ENCODE results near the gene PRKAG2. TPM values are rescaled to one million over a fixed set of nuclear protein-coding genes. Genes with fewer than 3 reads are reported as not detected.
"Not testable (repeated sequence)": the region's sequence is repeated elsewhere in the genome, so short reads cannot be mapped to it uniquely, and the experiment has no call there.

PRKAG2 gene
- total RNA-seq, 1 donor from 2014 or later, result 15.7 TPM

GRCh38 chr7:151752816-151753595, 123.9 kb downstream of the PRKAG2 start:
- Mint-ChIP-seq H3K36me3 (no peaks in the 10 kb centered on the region), H3K4me3 (no peak overlapping the region), H3K27ac (peak overlapping the region; percentile 62), H3K9me3 (no peaks in the 10 kb centered on the region), H3K27me3 (ENCODE audit: low read depth) (no peaks in the 10 kb centered on the region), H3K4me1 (peaks cover 42% of the 10 kb centered on the region)
- TF ChIP-seq CTCF (IDR thresholded peaks at IDR 0.05; ENCODE audit: unreplicated experiment), result no peak
- no peak for DNase-seq (ENCODE audit: low spot score in 2 of 2, unreplicated experiment in 2 of 2)

- Mint-ChIP-seq H3K27me3 (ENCODE audit: low read depth) (no peaks in the 10 kb centered on the region), H3K9me3 (no peaks in the 10 kb centered on the region), H3K4me3 (no peak overlapping the region), H3K4me1 (peaks cover 33% of the 10 kb centered on the region), H3K27ac (peak overlapping the region; percentile 36), H3K36me3 (no peaks in the 10 kb centered on the region)
- no peak for TF ChIP-seq CTCF (IDR thresholded peaks at IDR 0.05; ENCODE audit: unreplicated experiment)
- DNase-seq (ENCODE audit: low spot score in 2 of 2, unreplicated experiment in 2 of 2), result no peak
These were observed 124.9 kb downstream of the PRKAG2 start for GRCh38 chr7:151752037-151752436.

GRCh38 chr7:151748733-151749132, 128.2 kb downstream of the PRKAG2 start:
- Mint-ChIP-seq H3K4me1 (peaks cover 13% of the 10 kb centered on the region), H3K36me3 (no peaks in the 10 kb centered on the region)
- no peak for TF ChIP-seq CTCF (IDR thresholded peaks at IDR 0.05; ENCODE audit: unreplicated experiment)

GRCh38 chr7:151748021-151748420, 128.9 kb downstream of the PRKAG2 start:
- not testable (repeated sequence) for H3K9me3 Mint-ChIP-seq; H3K36me3 Mint-ChIP-seq; H3K4me3 Mint-ChIP-seq; H3K27ac Mint-ChIP-seq; H3K27me3 Mint-ChIP-seq (ENCODE audit: low read depth); DNase-seq (ENCODE audit: low spot score in 2 of 2, unreplicated experiment in 2 of 2)
- peaks cover 17% of the 10 kb centered on the region for H3K4me1 Mint-ChIP-seq

More at GRCh38 chr7:151748733-151749132, 128.2 kb downstream of the PRKAG2 start:
- no peak for DNase-seq (ENCODE audit: low spot score in 2 of 2, unreplicated experiment in 2 of 2)
- Mint-ChIP-seq H3K27me3 (ENCODE audit: low read depth) (no peaks in the 10 kb centered on the region), H3K4me3 (no peak overlapping the region), H3K9me3 (no peaks in the 10 kb centered on the region), H3K27ac (no peak overlapping the region)

GRCh38 chr7:151745706-151746105, 131.2 kb downstream of the PRKAG2 start:
- peaks cover 13% of the 10 kb centered on the region for H3K4me1 Mint-ChIP-seq
- H3K27me3 Mint-ChIP-seq (ENCODE audit: low read depth), result no peaks in the 10 kb centered on the region
- no peaks in the 10 kb centered on the region for H3K9me3 Mint-ChIP-seq
- no peak overlapping the region for H3K27ac Mint-ChIP-seq
- H3K36me3 Mint-ChIP-seq, result no peaks in the 10 kb centered on the region
- DNase-seq (ENCODE audit: low spot score in 2 of 2, unreplicated experiment in 2 of 2), result no peak
- no peak overlapping the region for H3K4me3 Mint-ChIP-seq
- TF ChIP-seq CTCF (IDR thresholded peaks at IDR 0.05; ENCODE audit: unreplicated experiment), result no peak
